Peyer's patch (tissue), 4 donors: ENCODE data around the gene CAPN8.

Experiments
- CTCF ChIP-seq, 6 experiments: fragments of 450-650 bp in 4 of 6; fragments of 200-600 bp in 2 of 6; sonication (generic) in 1 of 6; IDR thresholded peaks; one replicate each; pipeline ENCODE4 v1.5.1; 2017 to 2019; ENCODE audit warnings: antibody characterized with exemption in 6 of 6, mild to moderate bottlenecking in 3 of 6, moderate library complexity in 1 of 6
- POLR2A ChIP-seq, 2 donors: fragments of 450-650 bp; IDR thresholded peaks; one replicate each; pipeline ENCODE4 v1.5.1; 2017; ENCODE audit warnings: antibody characterized with exemption in 2 of 2, mild to moderate bottlenecking in 2 of 2, moderate library complexity in 2 of 2

DNA sequence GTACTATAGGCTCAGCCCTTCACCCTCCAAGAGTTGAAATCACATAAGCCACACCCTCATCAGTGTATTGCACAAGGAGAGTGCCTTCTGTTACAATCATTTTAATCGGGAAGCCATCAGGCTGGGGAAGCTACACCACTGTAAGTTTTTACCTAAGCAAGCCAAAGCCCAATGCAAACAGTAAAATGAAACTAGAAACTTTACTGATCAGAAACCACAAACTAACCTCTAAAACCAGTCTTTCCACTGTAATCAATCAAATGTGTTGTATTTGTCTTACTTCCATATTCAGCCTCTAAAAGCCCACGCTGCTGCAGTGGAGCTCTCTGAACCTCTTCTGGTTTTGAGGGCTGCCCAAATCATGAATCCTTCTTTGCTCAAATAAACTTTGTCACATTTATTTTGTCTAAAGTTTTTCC, 26.2 kb downstream of the CAPN8 start:
- TF ChIP-seq CTCF (IDR thresholded peaks at IDR 0.05), result no peak
- TF ChIP-seq POLR2A (IDR thresholded peaks at IDR 0.05), result no peak
